HepG2 (cell line): ENCODE data around the gene TP53BP2. TPM values are rescaled to one million over a fixed set of nuclear protein-coding genes. Genes with fewer than 3 reads are reported as not detected.
A peak's percentile ranks its signal among the peaks of the same experiment; 100 is the strongest.

ENCODE experiments used
- E2F5 ChIP-seq: sonication (generic); formaldehyde crosslinking; conservative IDR thresholded peaks from 2 replicates; pipeline ENCODE4 v1.4.0; 2020; ENCODE audit warnings: missing genetic modification reagents
- JUNB ChIP-seq: sonication (generic); formaldehyde crosslinking; IDR thresholded peaks from 2 replicates; pipeline ENCODE4 v1.8.0; 2022; ENCODE audit warnings: missing genetic modification reagents, mild to moderate bottlenecking, borderline replicate concordance
- KLF12 ChIP-seq: sonication (generic); formaldehyde crosslinking; IDR thresholded peaks from 2 replicates; pipeline ENCODE4 v1.4.0; 2020; ENCODE audit warnings: missing genetic modification reagents, borderline replicate concordance
- TFE3 ChIP-seq: IDR thresholded peaks from 2 replicates; pipeline ENCODE4 v1.6.1; 2016
- ZNF292 ChIP-seq: sonication (generic); formaldehyde crosslinking; IDR thresholded peaks from 2 replicates; pipeline ENCODE4 v1.8.1; 2022; ENCODE audit warnings: mild to moderate bottlenecking, low read depth, missing genetic modification reagents, borderline replicate concordance
- ZNF407 ChIP-seq: sonication (generic); formaldehyde crosslinking; IDR thresholded peaks from one replicate; pipeline ENCODE4 v1.5.1; 2020; ENCODE audit warnings: mild to moderate bottlenecking, missing genetic modification reagents; ENCODE audit errors: not compliant biosample characterization
- ZNF510 ChIP-seq: sonication (generic); formaldehyde crosslinking; IDR thresholded peaks from 2 replicates; pipeline ENCODE4 v1.4.0; 2020; ENCODE audit warnings: low read depth, mild to moderate bottlenecking, missing genetic modification reagents
- ZNF597 ChIP-seq: sonication (generic); formaldehyde crosslinking; IDR thresholded peaks from 2 replicates; pipeline ENCODE4 v1.5.0; 2020; ENCODE audit warnings: missing genetic modification reagents
- ZNF639 ChIP-seq: conservative IDR thresholded peaks from 2 replicates; pipeline ENCODE4 v1.6.1; 2018; ENCODE audit warnings: missing genetic modification reagents
- polyA plus RNA-seq, 8 experiments: library from polyadenylated mRNA; depleted of rRNA in 3 of 8; stranded (reverse) in 7 of 8; unstranded in 1 of 8; fragments of >200 nt; fragmentation: Illumina TruSeq in 4 of 8; extraction: Trizol in 4 of 8; gene quantifications; 2 replicates each; pipeline versions ENCODE4 v1.2.1 to v1.2.3, GENCODE V29; 2011 to 2016; ENCODE audit warnings: low read depth in 4 of 8, missing spikeins in 1 of 8, mixed read lengths in 1 of 8; ENCODE audit not compliant: insufficient read depth in 1 of 8
- total RNA-seq, 5 experiments: library from RNA; depleted of rRNA; stranded (reverse); fragments of >200 nt; fragmentation: Illumina TruSeq; extraction: Trizol; gene quantifications; 2 replicates each; pipeline ENCODE4 v1.2.3, GENCODE V29; 2016; ENCODE audit warnings: low read depth in 1 of 5

Gene TP53BP2
- total and polyA plus RNA-seq, 2 of the 13 experiments (the other 11 are each of a cell fraction or from before 2014, with no cell fraction given) = 10.0 to 14.0 TPM

- TF ChIP-seq ZNF407 (CRISPR knock-in tag) (peak; percentile 80), ZNF597 (CRISPR knock-in tag) (no peak), ZNF292 (CRISPR knock-in tag) (no peak), ZNF510 (CRISPR knock-in tag) (no peak), TFE3 (CRISPR knock-in tag) (0 out of 2 replicates have a peak, but pooled peaks have one; percentile 45), KLF12 (CRISPR knock-in tag) (no peak), JUNB (CRISPR knock-in tag) (no peak), E2F5 (CRISPR knock-in tag) (no peak), ZNF639 (peak; percentile 68; the same call in 1 of the 2 replicates)
These were observed at the start of gene TP53BP2 (continued) for GRCh38 chr1:223845810-223846682.
